Fibroblast of pulmonary artery (primary cell): Measurements from ENCODE around the gene ADAMTS2.

ENCODE experiments used
- DNase-seq: peaks from one replicate; pipeline ENCODE4 v3.0.0-alpha.2; 2010; ENCODE audit warnings: low read depth
- H3K4me3 ChIP-seq: replicated peaks from 2 replicates; pipeline ENCODE4 v1.5.1; 2011; ENCODE audit warnings: low read depth, mild to moderate bottlenecking, control low read depth, low read length, moderate library complexity
- CTCF ChIP-seq: IDR thresholded peaks from 2 replicates; pipeline ENCODE4 v1.5.1; 2011; ENCODE audit warnings: mild to moderate bottlenecking, control low read depth, low read length, inconsistent platforms; ENCODE audit errors: missing control alignments

ADAMTS2 gene

GRCh38 chr5:179203248-179203647 is 142.0 kb downstream of the ADAMTS2 start:
- no peak for DNase-seq
- H3K4me3 ChIP-seq = no peak overlapping the region
- no peak for TF ChIP-seq CTCF

- no peak for DNase-seq
- TF ChIP-seq CTCF = no peak
- H3K4me3 ChIP-seq = no peak overlapping the region
Observed at GRCh38 chr5:179201986-179202385, 143.3 kb downstream of the ADAMTS2 start.

- H3K4me3 ChIP-seq = no peak overlapping the region
- no peak for TF ChIP-seq CTCF
- no peak for DNase-seq
Observed at GRCh38 chr5:179199246-179199645, 146.0 kb downstream of the ADAMTS2 start.

GRCh38 chr5:179198825-179199224 is 146.4 kb downstream of the ADAMTS2 start:
- H3K4me3 ChIP-seq = no peak overlapping the region
- no peak for TF ChIP-seq CTCF
- no peak for DNase-seq

GRCh38 chr5:179196405-179197079 is 148.7 kb downstream of the ADAMTS2 start:
- no peak overlapping the region for H3K4me3 ChIP-seq
- TF ChIP-seq CTCF = no peak
- DNase-seq = no peak

GRCh38 chr5:179195561-179196404 is 149.5 kb downstream of the ADAMTS2 start:
- DNase-seq = no peak
- no peak overlapping the region for H3K4me3 ChIP-seq
- no peak for TF ChIP-seq CTCF

- DNase-seq = no peak
- no peak overlapping the region for H3K4me3 ChIP-seq
- TF ChIP-seq CTCF = no peak
Observed at GRCh38 chr5:179194941-179195381, 150.3 kb downstream of the ADAMTS2 start.
